Ishikawa (cell line): ENCODE measurements around the gene BIN2.

Experiments
- EGR1 ChIP-seq: IDR thresholded peaks from 2 replicates; pipeline ENCODE4 v1.6.1; 2012
- EP300 ChIP-seq: IDR thresholded peaks from 2 replicates; pipeline ENCODE4 v1.6.1; 2012; ENCODE audit warnings: borderline replicate concordance
- RAD21 ChIP-seq: IDR thresholded peaks from 2 replicates; pipeline ENCODE4 v1.6.1; 2012; ENCODE audit warnings: low read depth
- TAF1 ChIP-seq: IDR thresholded peaks from 2 replicates; pipeline ENCODE4 v1.6.1; 2012; ENCODE audit warnings: low read depth, mild to moderate bottlenecking
- YY1 ChIP-seq: IDR thresholded peaks from 2 replicates; pipeline ENCODE4 v1.6.1; 2012; ENCODE audit warnings: low read depth
- ZBTB7A ChIP-seq: IDR thresholded peaks from 2 replicates; pipeline ENCODE4 v1.6.1; 2012; ENCODE audit warnings: low read depth
- TF ChIP-seq, protein P1 (sequence below): IDR thresholded peaks from 2 replicates; pipeline ENCODE4 v1.6.1; 2012; ENCODE audit warnings: low read depth, mild to moderate bottlenecking
- TF ChIP-seq, protein P2 (sequence below): IDR thresholded peaks from 2 replicates; pipeline ENCODE4 v1.6.1; 2012
- TF ChIP-seq, protein P3 (sequence below): IDR thresholded peaks from 2 replicates; pipeline ENCODE4 v1.6.1; 2012

DNA sequence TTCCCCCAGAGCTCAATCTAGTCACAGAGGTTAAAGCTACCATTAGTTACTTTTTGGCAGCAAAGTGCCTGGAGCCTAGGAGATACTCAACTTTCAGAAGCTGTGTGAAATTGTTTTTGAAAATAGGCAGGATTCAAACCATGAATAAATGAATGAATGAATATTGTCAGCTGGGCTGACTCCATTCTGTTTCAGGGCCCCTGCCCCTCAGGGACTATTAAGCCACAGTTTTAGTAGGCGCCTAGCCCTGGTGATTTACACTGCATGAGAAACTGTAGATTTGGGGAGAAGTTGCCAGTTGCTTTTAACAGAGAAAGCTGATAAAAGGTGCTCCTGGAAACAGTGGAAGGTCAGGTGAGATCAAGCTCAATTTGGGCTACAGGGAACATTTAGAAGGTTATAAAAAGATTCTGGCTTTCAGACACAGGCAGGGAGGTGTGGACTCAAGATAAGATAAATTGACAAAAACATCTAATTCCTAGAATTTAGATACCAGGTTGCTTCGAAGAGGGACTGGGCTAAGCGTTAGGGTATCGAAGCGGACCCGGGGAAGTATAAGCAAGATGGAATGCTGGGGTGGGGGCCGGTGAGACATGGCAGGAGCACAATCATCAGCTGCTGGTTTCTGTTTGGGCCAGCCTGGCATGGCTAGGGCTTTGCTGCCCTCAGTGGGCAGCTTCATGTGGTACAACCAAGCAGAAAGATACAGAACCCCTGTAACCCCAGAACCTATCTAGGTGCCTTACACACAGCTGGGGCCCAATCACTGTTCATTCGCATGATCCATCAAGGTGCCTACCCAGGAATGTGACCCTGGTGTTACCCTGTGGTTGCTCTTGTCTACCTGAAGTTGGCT, 37.4 kb upstream of the BIN2 start:
- no peak for TF ChIP-seq EGR1
- TF ChIP-seq ZBTB7A: no peak
- TF ChIP-seq, protein P1, sequence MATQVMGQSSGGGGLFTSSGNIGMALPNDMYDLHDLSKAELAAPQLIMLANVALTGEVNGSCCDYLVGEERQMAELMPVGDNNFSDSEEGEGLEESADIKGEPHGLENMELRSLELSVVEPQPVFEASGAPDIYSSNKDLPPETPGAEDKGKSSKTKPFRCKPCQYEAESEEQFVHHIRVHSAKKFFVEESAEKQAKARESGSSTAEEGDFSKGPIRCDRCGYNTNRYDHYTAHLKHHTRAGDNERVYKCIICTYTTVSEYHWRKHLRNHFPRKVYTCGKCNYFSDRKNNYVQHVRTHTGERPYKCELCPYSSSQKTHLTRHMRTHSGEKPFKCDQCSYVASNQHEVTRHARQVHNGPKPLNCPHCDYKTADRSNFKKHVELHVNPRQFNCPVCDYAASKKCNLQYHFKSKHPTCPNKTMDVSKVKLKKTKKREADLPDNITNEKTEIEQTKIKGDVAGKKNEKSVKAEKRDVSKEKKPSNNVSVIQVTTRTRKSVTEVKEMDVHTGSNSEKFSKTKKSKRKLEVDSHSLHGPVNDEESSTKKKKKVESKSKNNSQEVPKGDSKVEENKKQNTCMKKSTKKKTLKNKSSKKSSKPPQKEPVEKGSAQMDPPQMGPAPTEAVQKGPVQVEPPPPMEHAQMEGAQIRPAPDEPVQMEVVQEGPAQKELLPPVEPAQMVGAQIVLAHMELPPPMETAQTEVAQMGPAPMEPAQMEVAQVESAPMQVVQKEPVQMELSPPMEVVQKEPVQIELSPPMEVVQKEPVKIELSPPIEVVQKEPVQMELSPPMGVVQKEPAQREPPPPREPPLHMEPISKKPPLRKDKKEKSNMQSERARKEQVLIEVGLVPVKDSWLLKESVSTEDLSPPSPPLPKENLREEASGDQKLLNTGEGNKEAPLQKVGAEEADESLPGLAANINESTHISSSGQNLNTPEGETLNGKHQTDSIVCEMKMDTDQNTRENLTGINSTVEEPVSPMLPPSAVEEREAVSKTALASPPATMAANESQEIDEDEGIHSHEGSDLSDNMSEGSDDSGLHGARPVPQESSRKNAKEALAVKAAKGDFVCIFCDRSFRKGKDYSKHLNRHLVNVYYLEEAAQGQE: no peak
- TF ChIP-seq, protein P2, sequence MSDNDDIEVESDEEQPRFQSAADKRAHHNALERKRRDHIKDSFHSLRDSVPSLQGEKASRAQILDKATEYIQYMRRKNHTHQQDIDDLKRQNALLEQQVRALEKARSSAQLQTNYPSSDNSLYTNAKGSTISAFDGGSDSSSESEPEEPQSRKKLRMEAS: no peak
- TF ChIP-seq, protein P3, sequence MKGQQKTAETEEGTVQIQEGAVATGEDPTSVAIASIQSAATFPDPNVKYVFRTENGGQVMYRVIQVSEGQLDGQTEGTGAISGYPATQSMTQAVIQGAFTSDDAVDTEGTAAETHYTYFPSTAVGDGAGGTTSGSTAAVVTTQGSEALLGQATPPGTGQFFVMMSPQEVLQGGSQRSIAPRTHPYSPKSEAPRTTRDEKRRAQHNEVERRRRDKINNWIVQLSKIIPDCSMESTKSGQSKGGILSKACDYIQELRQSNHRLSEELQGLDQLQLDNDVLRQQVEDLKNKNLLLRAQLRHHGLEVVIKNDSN: no peak
- no peak for TF ChIP-seq TAF1
- no peak for TF ChIP-seq YY1
- no peak for TF ChIP-seq EP300
- TF ChIP-seq RAD21: peak; percentile 23; the same call in 1 of the 2 replicates
